CD4-positive, alpha-beta T cell treated with Interleukin-2 at 100 ng/mL for 4 hours (primary cell): ENCODE measurements around the gene KRT78.

ENCODE experiments used
- DNase-seq: peaks from one replicate; pipeline ENCODE4 v3.0.0-alpha.2; 2020; ENCODE audit warnings: low spot score

The KRT78 gene

GRCh38 chr12:52838609-52839435 lies 10.0 kb downstream of the KRT78 start:
- DNase-seq: no peak

GRCh38 chr12:52837781-52838608 lies 10.8 kb downstream of the KRT78 start:
- no peak for DNase-seq

- DNase-seq: no peak
These were observed 11.4 kb downstream of the KRT78 start for GRCh38 chr12:52837413-52837741.

- DNase-seq: no peak
These were observed 12.0 kb downstream of the KRT78 start for GRCh38 chr12:52836491-52837412.

GRCh38 chr12:52836042-52836466 lies 12.7 kb downstream of the KRT78 start:
- DNase-seq: peak; percentile 36

GRCh38 chr12:52835271-52836041 lies 13.3 kb downstream of the KRT78 start:
- DNase-seq: no peak

- no peak for DNase-seq
These were observed 14.1 kb downstream of the KRT78 start for GRCh38 chr12:52834727-52835001.

GRCh38 chr12:52833922-52834726 lies 14.7 kb downstream of the KRT78 start, which contains the start of gene KRT79:
Gene KRT79, minus strand, starts transcription at chr12:52834311. Its CDS starts 51 bp downstream, at chr12:52834260.
- DNase-seq: no peak

GRCh38 chr12:52832985-52833905 lies 15.5 kb downstream of the KRT78 start:
- DNase-seq: no peak

- DNase-seq: no peak
These were observed 16.3 kb downstream of the KRT78 start for GRCh38 chr12:52832451-52832850.

GRCh38 chr12:52831251-52831650 lies 17.5 kb downstream of the KRT78 start:
- DNase-seq: no peak

- no peak for DNase-seq
These were observed 18.6 kb downstream of the KRT78 start for GRCh38 chr12:52829986-52830770.

GRCh38 chr12:52828591-52829021 lies 20.2 kb downstream of the KRT78 start:
- DNase-seq: no peak

GRCh38 chr12:52828156-52828555 lies 20.6 kb downstream of the KRT78 start:
- DNase-seq: no peak

- DNase-seq: no peak
These were observed 21.2 kb downstream of the KRT78 start for GRCh38 chr12:52827499-52828090.

GRCh38 chr12:52826611-52827498 lies 21.9 kb downstream of the KRT78 start:
- DNase-seq: no peak

- DNase-seq: no peak
These were observed 22.8 kb downstream of the KRT78 start for GRCh38 chr12:52825961-52826360.
